WI38 (cell line): ENCODE results near the gene WDR90.

Experiments used
- H3K4me3 ChIP-seq: 2 replicates; pipeline ENCODE4 v1.5.1; 2011; ENCODE audit warnings: low read depth, mild to moderate bottlenecking, control low read depth, low read length
- CTCF ChIP-seq: IDR thresholded peaks from 2 replicates; pipeline ENCODE4 v1.5.1; 2012; ENCODE audit warnings: low read depth, mild to moderate bottlenecking, control low read depth, low read length

The WDR90 gene

GRCh38 chr16:636206-637080 is 12.7 kb upstream of the WDR90 start, which contains the start of gene METTL26:
Gene METTL26 (minus strand): TSS chr16:636305. CDS start chr16:636290, 15 bp downstream.
- H3K4me3 ChIP-seq = peak within 1 kb of the TSS; percentile 81
- TF ChIP-seq CTCF = no peak

GRCh38 chr16:637081-638018 is 11.8 kb upstream of the WDR90 start:
- no peak for TF ChIP-seq CTCF

GRCh38 chr16:638034-638543 is 11.1 kb upstream of the WDR90 start:
- no peak overlapping the region for H3K4me3 ChIP-seq
- TF ChIP-seq CTCF = no peak

More at GRCh38 chr16:637081-638018, 11.8 kb upstream of the WDR90 start:
- peak overlapping the region; percentile 81 for H3K4me3 ChIP-seq

- H3K4me3 ChIP-seq = no peak overlapping the region
- TF ChIP-seq CTCF = no peak
These were observed 10.3 kb upstream of the WDR90 start for GRCh38 chr16:638836-639235.

- TF ChIP-seq CTCF = no peak
- H3K4me3 ChIP-seq = peak overlapping the region; percentile 75; the same call in 1 of the 2 replicates
These were observed 8.6 kb upstream of the WDR90 start for GRCh38 chr16:640614-641013.

GRCh38 chr16:641326-642188 is 7.6 kb upstream of the WDR90 start, which contains the start of gene MCRIP2:
Gene MCRIP2 (plus strand): TSS chr16:641828. CDS start chr16:641992, 164 bp downstream.
- TF ChIP-seq CTCF = no peak
- peak within 1 kb of the TSS; percentile 75 for H3K4me3 ChIP-seq
